ELR (cell line): ENCODE measurements around the gene CTSW.
"Not testable (repeated sequence)": the region's sequence is repeated elsewhere in the genome, so short reads cannot be mapped to it uniquely, and the experiment has no call there.

Experiments
- DNase-seq: peaks from one replicate; pipeline ENCODE4 v3.0.0-alpha.2; 2015; ENCODE audit warnings: low read depth

The CTSW gene, protein sequence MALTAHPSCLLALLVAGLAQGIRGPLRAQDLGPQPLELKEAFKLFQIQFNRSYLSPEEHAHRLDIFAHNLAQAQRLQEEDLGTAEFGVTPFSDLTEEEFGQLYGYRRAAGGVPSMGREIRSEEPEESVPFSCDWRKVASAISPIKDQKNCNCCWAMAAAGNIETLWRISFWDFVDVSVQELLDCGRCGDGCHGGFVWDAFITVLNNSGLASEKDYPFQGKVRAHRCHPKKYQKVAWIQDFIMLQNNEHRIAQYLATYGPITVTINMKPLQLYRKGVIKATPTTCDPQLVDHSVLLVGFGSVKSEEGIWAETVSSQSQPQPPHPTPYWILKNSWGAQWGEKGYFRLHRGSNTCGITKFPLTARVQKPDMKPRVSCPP

DNA sequence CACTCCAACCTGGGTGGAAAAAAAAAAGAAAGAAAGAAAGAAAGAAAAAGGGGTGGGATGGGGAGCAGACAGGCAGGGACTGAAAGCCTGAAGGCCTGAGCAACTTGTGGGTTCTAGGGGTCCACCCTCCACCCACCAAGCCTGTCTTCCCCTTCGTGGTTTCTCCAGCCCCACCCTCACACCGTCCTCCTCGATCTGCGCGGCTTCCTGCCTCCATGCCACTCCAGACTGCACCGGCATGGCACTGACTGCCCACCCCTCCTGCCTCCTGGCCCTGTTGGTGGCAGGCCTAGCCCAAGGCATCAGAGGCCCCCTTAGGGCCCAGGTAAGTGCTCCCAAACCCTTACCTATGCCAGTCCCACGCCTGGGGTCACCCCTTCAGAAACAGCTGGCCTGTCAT, at the start of gene CTSW:
TSS of gene CTSW (plus strand) at position 221 of the 400 bp plus-strand sequence. CDS start at position 239, 18 bp downstream.
- DNase-seq, result no peak

DNA sequence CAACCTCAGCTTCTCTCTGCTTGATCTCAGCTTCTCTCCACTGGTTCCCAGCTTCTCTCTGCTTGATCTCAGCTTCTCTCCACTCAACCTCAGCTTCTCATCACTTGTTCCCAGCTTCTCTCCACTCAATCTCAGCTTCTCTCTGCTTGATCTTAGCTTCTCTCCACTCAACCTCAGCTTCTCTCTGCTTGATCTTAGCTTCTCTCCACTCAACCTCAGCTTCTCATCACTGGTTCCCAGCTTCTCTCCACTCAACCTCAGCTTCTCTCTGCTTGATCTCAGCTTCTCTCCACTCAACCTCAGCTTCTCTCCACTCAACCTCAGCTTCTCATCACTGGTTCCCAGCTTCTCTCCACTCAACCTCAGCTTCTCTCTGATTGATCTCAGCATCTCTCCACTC, 47.4 kb upstream of the CTSW start:
- not testable (repeated sequence) for DNase-seq

DNA sequence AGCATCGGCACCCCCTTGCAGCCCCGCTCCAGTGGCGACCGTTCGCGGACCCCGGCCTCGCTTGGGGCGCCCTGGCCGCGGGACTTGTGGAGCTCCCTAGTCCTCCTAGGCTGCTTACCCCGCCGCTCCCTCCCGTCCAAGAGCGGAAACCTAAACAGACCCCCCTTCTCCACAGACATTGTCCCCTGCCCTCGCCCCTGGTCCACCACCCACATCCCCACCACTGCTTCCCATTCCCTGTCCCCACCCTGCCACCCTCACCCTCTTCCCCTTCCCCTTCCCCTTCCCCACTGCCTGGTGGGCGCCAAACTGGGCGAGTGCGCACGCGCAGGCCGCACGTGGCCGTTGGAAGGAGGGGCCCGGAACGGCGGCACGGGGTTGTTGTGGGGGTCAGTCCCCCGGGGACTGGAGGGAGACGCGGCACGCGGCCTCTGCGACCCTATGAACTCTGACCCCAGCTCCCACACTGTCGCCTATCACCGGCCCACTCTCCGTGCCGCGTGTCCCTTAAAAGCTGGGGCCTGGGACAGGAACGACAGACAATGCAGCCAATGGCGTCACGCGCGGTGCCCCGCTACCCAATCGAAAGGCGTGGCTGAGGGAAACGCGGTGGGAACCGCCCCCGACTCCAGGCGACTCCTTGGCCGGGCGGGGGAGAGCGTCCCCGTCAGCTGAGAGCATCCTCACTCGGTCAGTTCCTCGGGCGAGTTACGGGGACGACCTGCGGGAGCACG, 46.2 kb upstream of the CTSW start, which contains the start of gene SNX32:
TSS of gene SNX32 (plus strand) at position 667 of the 734 bp plus-strand sequence. CDS start 103 bp downstream, outside the sequence.
- DNase-seq, result peak; percentile 83

GRCh38 chr11:65834202-65834601, 45.4 kb upstream of the CTSW start:
- no peak for DNase-seq

DNA sequence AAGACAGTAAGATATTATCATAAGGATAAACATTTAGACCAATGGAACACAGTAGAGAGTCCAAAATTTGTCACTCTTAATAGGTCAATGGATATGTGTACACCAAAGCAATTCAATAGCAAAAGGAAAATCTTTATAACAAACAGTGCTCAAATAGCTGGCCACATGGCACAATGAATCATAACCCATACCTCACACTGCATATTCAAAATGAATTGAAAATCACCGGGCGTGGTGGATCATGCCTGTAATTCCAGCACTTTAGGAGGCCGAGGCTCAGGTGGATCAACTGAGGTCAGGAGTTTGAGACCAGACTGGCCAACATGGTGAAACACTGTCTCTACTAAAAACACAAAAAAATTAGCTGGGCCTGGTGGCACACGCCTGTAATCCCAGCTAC, 37.5 kb upstream of the CTSW start:
- no peak for DNase-seq

DNA sequence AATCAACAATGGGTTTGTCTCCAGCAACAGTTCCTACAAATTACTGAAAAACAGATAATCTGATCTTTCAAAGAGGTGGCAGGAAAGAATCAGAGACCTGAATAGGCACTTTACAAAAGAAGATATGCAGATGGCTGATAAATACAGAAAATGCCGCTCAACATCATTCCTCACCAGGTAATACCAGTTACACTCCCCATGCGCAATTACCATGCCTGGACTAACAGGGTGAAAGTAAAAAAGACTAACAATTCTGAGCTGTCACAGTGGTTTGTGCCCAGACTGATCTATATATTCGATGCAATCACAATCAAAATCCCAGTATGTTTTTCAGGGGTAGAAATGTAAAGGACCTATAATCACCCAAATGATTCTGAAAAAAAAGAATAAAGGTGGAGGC, 35.8 kb upstream of the CTSW start:
- no peak for DNase-seq

DNA sequence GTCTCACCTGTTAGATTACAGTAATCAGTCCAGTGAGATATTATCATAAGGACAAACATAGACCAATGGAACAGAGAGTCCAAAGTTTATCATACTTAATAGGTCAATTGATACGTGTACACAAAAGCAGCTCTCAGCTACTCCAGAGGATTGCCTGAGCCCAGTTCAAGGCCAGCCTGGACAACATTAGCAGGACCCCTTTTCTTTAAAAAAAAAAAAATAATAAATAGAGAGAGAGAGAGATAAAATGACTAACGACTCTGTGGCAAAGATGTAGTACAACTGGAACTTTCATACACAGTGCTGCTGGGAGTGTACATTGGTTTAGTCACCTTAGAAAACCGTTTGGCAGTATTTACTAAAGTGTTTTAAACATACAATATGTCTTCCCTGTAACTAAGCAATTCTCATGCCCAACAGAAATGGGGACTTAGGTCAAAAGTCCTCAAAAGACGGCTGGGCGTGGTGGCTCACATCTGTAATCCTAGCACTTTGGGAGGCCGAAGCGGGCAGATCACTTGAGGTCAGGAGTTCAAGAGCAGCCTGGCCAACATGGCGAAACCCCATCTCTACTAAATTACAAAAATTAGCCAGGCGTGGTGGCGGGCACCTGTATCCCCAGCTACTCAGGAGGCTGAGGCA, 35.3 kb upstream of the CTSW start:
- DNase-seq, result no peak

DNA sequence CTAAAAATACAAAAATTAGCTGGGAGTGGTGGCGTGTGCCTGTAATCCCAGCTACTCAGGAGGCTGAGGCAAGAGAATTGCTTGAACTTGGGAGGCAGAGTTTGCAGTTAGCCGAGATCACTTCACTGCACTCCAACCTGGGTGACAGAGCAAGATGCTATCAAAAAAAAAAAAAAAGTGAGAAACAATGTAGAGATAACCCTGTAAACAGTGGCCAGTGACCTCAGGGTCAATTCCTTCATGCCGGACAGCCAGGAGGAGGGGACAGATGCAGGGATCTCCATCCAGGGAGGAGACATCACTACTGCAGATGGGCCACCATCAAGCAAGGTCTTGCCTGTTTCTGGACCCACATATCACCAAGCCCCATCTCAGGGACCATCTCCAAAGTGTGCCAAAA, 31.9 kb upstream of the CTSW start:
- DNase-seq, result no peak

GRCh38 chr11:65848693-65849092, 30.9 kb upstream of the CTSW start:
- not testable (repeated sequence) for DNase-seq

DNA sequence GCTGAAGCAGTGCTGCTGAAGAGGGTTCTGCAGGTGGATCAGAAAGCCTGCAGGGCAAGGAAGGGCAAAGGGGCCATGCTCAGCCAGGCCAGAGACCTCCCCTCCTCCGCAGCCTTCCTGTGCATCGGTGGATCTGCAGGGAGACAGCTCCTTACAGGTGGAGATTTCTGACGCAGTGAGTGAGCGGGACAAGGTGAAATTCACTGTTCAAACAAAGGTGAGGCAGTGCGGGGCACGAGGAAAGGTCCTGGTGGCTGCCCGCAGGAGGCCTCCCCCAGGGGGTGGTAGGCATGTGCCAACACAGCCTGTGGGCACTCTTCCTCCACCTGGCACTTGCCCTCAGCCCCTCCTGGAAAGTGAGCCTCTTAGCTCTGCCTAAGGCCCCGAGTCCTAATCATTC, 30.3 kb upstream of the CTSW start:
- DNase-seq, result no peak

- no peak for DNase-seq
Measured at GRCh38 chr11:65849771-65850216, 29.8 kb upstream of the CTSW start.

DNA sequence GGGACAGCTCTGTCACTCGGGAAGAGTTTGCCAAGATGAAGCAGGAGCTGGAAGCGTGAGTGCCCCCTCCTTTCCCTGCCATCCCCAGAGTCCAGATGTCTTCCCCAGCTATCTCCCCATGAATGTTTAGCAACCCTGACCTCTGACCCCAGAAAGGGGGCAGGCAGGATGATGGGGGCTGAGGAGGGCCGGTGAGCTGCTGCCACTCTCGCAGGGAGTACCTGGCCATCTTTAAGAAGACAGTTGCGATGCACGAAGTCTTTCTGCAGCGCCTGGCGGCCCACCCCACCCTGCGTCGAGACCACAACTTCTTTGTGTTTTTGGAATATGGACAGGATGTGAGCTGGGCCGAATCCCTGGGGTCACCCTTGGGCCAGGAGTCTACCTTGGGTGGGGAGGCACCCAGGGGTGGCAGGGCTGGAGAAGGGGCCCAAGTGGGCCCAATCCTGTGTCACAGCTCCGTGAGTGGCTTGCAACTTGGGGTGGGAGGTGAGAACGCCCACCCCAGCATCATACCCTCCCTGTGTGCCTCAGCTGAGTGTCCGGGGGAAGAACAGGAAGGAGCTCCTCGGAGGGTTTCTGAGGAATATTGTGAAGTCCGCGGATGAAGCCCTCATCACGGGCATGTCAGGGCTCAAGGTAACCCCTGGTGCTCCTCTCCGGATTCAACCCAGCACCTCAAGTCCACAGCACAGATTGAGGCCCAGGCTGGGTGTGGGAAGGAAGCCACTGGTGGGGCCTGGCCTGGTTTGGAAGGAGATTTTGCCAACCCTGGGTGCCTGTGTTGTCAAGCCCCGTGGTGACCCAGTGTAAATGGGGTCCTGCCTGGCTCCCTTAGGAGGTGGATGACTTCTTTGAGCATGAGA, 29.2 kb upstream of the CTSW start:
- no peak for DNase-seq

GRCh38 chr11:65851083-65851579, 28.5 kb upstream of the CTSW start:
- peak; percentile 46 for DNase-seq

DNA sequence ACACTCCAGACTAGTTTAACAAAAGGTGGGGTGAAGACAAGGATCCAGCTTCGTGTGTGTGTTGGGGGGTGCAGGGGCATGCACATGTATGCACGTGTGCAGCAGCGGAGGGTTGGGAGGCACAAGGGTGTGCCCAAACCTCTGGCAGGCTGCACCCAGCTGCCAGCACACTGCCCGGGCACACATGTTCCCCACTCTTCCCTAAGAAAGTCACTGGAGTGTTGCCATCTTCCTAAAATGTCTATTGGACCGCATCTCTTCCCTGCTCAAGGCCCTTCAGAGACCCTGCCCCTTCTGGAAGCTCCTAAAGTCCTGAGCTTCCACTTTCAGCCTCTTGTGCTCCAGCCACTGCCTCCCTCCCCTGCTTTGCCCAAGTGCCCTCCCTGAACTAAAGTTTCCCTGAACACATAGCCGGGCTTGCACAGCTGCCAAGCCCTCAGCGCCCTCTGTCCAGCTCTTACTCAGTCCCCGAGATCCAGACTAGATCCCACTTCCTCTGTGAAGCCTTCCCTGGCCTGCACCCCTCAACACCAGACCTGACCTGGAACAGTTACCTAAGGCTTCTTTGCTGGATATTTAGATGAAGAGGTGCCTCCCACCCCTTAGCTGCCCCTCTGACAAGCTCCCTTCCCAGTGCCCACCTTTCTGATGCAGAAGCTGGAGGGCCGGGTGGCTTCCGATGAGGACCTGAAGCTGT, 27.7 kb upstream of the CTSW start:
- no peak for DNase-seq

DNA sequence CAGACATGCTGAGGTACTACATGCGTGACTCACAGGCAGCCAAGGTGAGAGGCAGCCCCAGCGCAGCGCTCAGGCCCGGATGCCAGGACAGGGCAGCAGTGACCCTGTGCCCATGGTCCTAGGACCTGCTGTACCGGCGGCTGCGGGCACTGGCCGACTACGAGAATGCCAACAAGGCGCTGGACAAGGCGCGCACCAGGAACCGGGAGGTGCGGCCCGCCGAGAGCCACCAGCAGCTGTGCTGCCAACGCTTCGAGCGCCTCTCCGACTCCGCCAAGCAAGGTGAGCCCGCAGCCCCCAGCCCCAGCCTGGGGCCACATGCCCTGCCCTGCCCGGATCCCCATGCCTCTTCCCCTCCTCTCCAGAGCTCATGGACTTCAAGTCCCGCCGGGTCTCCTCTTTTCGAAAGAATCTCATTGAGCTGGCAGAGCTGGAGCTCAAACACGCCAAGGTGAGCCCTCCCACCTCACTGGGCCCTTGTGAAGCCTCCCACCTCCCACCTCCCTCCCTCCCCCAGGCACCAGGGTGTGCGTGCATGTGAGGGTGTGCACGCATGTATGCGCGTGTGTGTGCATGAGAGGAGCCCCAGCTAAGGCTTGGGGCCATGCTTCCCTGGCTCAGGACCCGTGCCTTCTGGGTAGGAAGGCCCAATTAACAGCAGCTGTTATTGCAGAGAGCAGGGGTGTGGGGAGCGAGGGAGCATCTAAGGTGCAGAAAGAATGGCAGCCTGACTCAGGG, 27.0 kb upstream of the CTSW start:
- DNase-seq, result no peak

DNA sequence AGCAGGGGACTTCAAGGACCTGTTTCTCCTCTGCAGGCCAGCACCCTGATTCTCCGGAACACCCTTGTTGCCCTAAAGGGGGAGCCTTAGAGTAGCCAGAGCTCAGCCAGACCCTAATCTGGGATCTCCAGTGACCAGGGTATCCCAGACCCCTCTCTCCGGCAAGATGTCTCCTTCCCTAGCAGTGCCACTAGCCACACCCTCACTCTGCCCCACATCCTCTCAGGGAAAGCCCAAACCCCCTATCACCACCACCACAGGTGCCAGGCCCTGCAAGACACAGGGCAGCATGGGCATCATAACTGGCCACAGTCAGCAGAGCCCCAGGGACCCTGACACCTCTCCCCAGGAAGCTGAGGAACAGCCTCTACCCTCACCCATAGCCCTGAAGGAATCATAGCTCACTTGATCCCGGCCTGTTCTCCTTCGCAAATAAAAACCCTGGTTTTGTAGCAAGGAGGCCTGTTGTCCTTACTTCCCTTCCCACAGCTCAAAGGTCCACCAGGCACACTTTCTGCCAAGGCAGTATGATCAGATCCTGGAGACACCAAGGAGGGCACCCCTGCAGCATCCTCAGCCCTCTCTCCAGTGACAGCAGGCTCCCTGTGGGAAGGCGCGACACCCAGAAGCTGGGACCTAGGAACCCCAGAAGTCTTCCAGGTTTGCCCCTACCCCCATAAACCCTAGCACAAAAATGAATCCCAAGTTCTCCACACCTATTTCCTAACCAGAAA, 26.2 kb upstream of the CTSW start:
- no peak for DNase-seq

- no peak for DNase-seq
Measured at GRCh38 chr11:65854161-65854592, 25.5 kb upstream of the CTSW start.

DNA sequence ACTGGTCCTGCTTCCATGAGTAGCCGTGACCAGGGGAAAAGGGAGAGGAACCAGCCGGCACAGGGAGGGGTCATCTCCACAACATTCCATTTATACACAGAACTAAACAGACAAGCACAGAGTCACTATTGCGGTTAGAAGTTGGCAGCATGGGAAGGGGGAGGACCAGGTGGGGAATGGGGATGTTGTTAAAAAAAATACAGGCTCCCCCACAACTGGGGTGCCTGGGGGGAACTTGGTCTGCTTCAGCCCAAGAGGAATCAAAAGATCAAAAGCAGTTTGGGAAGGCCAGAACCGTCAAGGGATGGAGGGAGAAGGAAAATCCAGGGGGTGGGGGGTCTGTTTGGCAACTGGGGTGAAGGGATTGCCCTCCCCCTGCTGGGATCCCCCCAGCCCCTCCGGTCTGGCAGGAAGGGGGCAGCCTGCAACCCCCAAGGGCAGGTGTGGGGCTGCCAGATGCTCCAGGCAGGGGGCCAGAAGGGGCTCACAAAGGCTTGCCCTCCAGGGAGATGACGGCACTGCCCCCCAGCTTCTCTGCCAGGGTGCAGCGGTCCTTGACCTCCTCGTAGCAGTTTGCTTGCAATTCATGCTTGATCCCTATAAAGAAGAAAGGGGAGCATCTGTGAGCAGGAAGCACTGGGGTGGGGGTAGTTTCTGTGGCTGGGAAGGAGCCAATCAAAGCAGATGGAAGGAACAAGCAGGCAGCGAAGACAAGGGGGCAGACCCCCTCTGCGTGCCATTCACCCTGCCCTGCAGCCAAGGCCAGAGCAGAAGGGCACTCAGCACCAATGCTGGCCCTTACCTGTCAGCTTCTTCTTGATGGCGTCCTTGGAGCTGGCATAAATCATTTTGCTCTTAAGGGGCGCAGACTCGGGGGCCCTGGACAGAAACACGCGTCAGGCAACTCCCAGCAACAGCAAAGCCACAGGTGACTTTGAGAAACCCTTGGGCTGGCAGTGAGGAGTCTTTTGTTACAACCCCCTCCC, 24.5 kb upstream of the CTSW start:
- no peak for DNase-seq
